Neural cell (in vitro differentiated cells): ENCODE results near the gene FAM228B.

Experiments used
- CTCF ChIP-seq: fragments of 450-650 bp; IDR thresholded peaks from 2 replicates; pipeline ENCODE4 v1.5.1; 2014; ENCODE audit warnings: antibody characterized with exemption, mild to moderate bottlenecking, moderate library complexity; ENCODE audit not compliant: poor library complexity, severe bottlenecking
- EZH2 ChIP-seq: fragments of 200-600, 300-800 bp; shearing (Covaris generic), sonication (generic); IDR thresholded peaks from 2 replicates; pipeline ENCODE4 v1.6.1; 2014; ENCODE audit warnings: antibody characterized with exemption, low read length, borderline replicate concordance, mild to moderate bottlenecking; ENCODE audit not compliant: insufficient read depth, poor library complexity, severe bottlenecking
- MXI1 ChIP-seq: fragments of 450-650 bp; conservative IDR thresholded peaks from 2 replicates; pipeline ENCODE4 v1.6.1; 2014; ENCODE audit warnings: antibody characterized with exemption, mild to moderate bottlenecking; ENCODE audit not compliant: poor library complexity, severe bottlenecking
- RAD21 ChIP-seq: fragments of 450-650 bp; conservative IDR thresholded peaks from 2 replicates; pipeline ENCODE4 v1.6.1; 2014; ENCODE audit warnings: antibody characterized with exemption, mild to moderate bottlenecking, moderate library complexity
- TAF1 ChIP-seq: IDR thresholded peaks from 2 replicates; pipeline ENCODE4 v1.6.1; 2012; ENCODE audit warnings: low read depth

- TF ChIP-seq CTCF (no peak), TAF1 (no peak), MXI1 (no peak), EZH2 (no peak), RAD21 (no peak)
Measured at GRCh38 chr2:24104110-24104650, 19.1 kb upstream of the FAM228B start.
